IPS-15b (cell line): ENCODE results near the gene NINJ2.

Experiments used
- H3K27me3 ChIP-seq: one replicate; pipeline ENCODE4 v1.6.1; 2013; ENCODE audit warnings: low read length; ENCODE audit not compliant: control insufficient read depth, insufficient read depth
- H3K36me3 ChIP-seq: one replicate; pipeline ENCODE4 v1.6.1; 2013; ENCODE audit warnings: low read length; ENCODE audit not compliant: control insufficient read depth, insufficient read depth
- H3K4me1 ChIP-seq: one replicate; pipeline ENCODE4 v1.6.1; 2013; ENCODE audit warnings: mild to moderate bottlenecking, low read length; ENCODE audit not compliant: control insufficient read depth, insufficient read depth
- H3K4me3 ChIP-seq: one replicate; pipeline ENCODE4 v1.5.1; 2013; ENCODE audit warnings: low read depth, low read length
- H3K9ac ChIP-seq: one replicate; pipeline ENCODE4 v1.6.1; 2013; ENCODE audit warnings: low read depth, mild to moderate bottlenecking, low read length
- H3K9me3 ChIP-seq: one replicate; pipeline ENCODE4 v1.6.1; 2013; ENCODE audit warnings: mild to moderate bottlenecking, low read length; ENCODE audit not compliant: control insufficient read depth, insufficient read depth

NINJ2 gene

DNA sequence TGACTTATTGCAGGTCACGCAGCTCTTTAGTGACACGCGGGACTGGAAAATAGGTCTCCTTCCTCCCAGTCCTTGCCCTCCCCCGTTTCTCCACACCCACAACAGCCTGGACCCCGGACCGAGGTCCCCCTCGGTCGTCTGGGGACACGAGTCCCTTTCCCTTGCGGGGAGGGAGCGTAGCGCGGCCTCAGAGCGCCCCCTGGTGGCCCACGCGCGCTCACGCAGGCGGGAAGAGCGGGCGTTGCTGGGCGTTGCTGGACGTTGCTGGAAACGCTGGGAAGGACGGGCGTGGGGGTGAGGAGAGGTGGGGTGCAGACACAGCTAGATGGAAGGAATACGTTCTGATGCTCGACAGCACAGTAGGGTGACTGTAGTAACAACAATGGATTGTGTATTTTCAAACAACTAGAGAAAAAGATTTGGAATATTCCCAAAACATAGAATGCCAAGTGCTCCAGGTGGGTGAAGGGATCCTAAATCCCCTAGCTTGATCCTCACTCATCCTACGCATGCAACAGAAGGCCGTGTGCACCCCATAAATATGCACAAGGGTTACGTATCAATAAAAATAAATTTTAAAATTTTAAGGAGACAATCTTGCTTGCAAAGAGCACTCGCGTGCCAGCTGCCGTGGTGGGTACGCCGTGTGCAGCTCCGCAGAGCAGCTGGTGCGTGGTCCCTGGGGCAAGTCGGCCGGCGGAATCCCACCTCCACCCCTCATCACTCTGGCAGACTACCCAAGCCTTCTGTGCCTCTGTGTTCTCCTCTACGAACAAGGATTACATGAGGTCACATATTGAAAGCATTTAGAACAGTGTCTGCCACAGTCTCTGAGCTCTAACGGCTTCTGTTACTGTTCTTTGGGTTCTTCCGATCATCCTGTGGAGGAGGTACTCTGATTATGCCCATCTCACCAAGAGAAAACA is 116.1 kb downstream of the NINJ2 start:
- Histone ChIP-seq H3K9ac (no peak overlapping the region), H3K4me3 (peak overlapping the region; percentile 43), H3K9me3 (no peaks in the 10 kb centered on the region)

GRCh38 chr12:546265-546919 is 116.9 kb downstream of the NINJ2 start:
- H3K9me3 ChIP-seq: no peaks in the 10 kb centered on the region
- H3K9ac ChIP-seq: no peak overlapping the region
- peak overlapping the region; percentile 43 for H3K4me3 ChIP-seq
- peaks cover 5% of the 10 kb centered on the region for H3K4me1 ChIP-seq
- H3K27me3 ChIP-seq: peaks cover 5% of the 10 kb centered on the region
- H3K36me3 ChIP-seq: peaks cover 5% of the 10 kb centered on the region

More for the DNA sequence above, 116.1 kb downstream of the NINJ2 start:
- peaks cover 5% of the 10 kb centered on the region for H3K27me3 ChIP-seq
- H3K4me1 ChIP-seq: no peaks in the 10 kb centered on the region
- peaks cover 5% of the 10 kb centered on the region for H3K36me3 ChIP-seq

GRCh38 chr12:545835-546234 is 117.4 kb downstream of the NINJ2 start:
- Histone ChIP-seq H3K4me1 (peaks cover 5% of the 10 kb centered on the region), H3K9me3 (no peaks in the 10 kb centered on the region), H3K9ac (no peak overlapping the region), H3K36me3 (peaks cover 5% of the 10 kb centered on the region), H3K27me3 (peaks cover 5% of the 10 kb centered on the region), H3K4me3 (no peak overlapping the region)

- Histone ChIP-seq H3K9ac (no peak overlapping the region), H3K36me3 (peaks cover 5% of the 10 kb centered on the region), H3K4me1 (peaks cover 5% of the 10 kb centered on the region), H3K27me3 (peaks cover 5% of the 10 kb centered on the region), H3K4me3 (no peak overlapping the region), H3K9me3 (no peaks in the 10 kb centered on the region)
Measured at GRCh38 chr12:544941-545635, 118.2 kb downstream of the NINJ2 start.

GRCh38 chr12:544142-544541 is 119.1 kb downstream of the NINJ2 start:
- Histone ChIP-seq H3K27me3 (peaks cover 5% of the 10 kb centered on the region), H3K9ac (no peak overlapping the region), H3K4me3 (no peak overlapping the region), H3K9me3 (no peaks in the 10 kb centered on the region), H3K36me3 (peaks cover 2% of the 10 kb centered on the region), H3K4me1 (peaks cover 5% of the 10 kb centered on the region)

GRCh38 chr12:543114-543451 is 120.2 kb downstream of the NINJ2 start:
- Histone ChIP-seq H3K9me3 (no peaks in the 10 kb centered on the region), H3K36me3 (peaks cover 2% of the 10 kb centered on the region), H3K27me3 (peaks cover 5% of the 10 kb centered on the region), H3K9ac (no peak overlapping the region), H3K4me3 (no peak overlapping the region), H3K4me1 (peaks cover 5% of the 10 kb centered on the region)

- no peaks in the 10 kb centered on the region for H3K9me3 ChIP-seq
- H3K4me3 ChIP-seq: no peak overlapping the region
- no peak overlapping the region for H3K9ac ChIP-seq
- no peaks in the 10 kb centered on the region for H3K36me3 ChIP-seq
- H3K4me1 ChIP-seq: peaks cover 5% of the 10 kb centered on the region
- H3K27me3 ChIP-seq: peaks cover 5% of the 10 kb centered on the region
Measured at GRCh38 chr12:542395-543113, 120.7 kb downstream of the NINJ2 start.

- Histone ChIP-seq H3K27me3 (peaks cover 5% of the 10 kb centered on the region), H3K9ac (no peak overlapping the region), H3K36me3 (no peaks in the 10 kb centered on the region), H3K4me3 (no peak overlapping the region), H3K4me1 (peaks cover 5% of the 10 kb centered on the region), H3K9me3 (no peaks in the 10 kb centered on the region)
Measured at GRCh38 chr12:541676-542324, 121.4 kb downstream of the NINJ2 start.

DNA sequence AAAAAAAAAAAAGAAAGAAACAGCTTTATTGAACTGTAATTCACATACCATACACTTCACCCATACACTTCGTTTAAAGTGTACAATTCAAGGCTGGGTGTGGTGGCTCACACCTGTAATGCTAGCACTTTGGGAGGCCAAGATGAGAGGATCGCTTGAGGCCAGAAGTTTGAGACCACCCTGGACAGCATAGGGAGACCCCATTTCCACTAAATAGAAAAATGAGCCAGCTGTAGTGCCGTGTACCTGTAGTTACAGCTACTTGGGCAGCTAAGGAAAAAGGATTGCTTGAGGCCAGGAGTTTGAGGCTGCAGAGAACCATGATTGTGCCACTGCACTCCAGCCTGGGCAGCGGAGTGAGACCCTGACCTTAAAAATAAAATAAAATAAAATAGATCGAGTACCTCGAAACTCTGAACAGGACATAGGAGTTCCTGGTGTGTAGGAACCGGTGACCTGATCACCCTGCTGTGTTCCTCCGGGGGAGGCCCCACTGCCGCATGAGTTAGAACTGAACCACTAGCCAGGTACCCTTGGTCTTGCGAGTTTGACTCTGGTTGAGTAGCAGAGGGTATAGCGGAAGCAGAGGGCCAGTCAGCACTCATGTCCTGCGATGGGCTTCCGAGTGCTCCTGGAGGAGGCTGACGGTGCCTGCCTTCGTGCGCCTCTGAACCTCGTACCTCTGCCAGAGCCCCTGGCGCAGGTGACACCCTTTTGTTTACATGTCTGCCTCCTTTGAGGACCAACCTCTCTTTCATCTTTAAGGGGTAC is 123.5 kb downstream of the NINJ2 start:
- Histone ChIP-seq H3K36me3 (no peaks in the 10 kb centered on the region), H3K4me1 (peaks cover 5% of the 10 kb centered on the region), H3K9me3 (no peaks in the 10 kb centered on the region), H3K9ac (no peak overlapping the region), H3K4me3 (no peak overlapping the region), H3K27me3 (no peaks in the 10 kb centered on the region)

- no peak overlapping the region for H3K9ac ChIP-seq
- H3K4me3 ChIP-seq: no peak overlapping the region
Measured at GRCh38 chr12:538731-539539, 124.3 kb downstream of the NINJ2 start.

More at GRCh38 chr12:538731-539539, 124.3 kb downstream of the NINJ2 start:
- Histone ChIP-seq H3K27me3 (no peaks in the 10 kb centered on the region), H3K9me3 (no peaks in the 10 kb centered on the region), H3K36me3 (no peaks in the 10 kb centered on the region), H3K4me1 (peaks cover 5% of the 10 kb centered on the region)
